ENCODE measurements around the gene LBH. TPM values are rescaled to one million over a fixed set of nuclear protein-coding genes. Genes with fewer than 3 reads are reported as not detected.
A peak's percentile ranks its signal among the peaks of the same experiment; 100 is the strongest.

Gene LBH
- total and polyA plus RNA-seq, 8 donors = 6.6 to 39.8 (median 17.0) TPM

GRCh38 chr2:30287190-30287840 is 56.0 kb downstream of the LBH start:
- H3K27ac ChIP-seq = no peak overlapping the region
- WGBS, 5 donors = 83 to 97% (median 92%) methylated on average over 1 of the region's 1 CpG
- no peak for TF ChIP-seq POLR2A (IDR thresholded peaks at IDR 0.05)
- TF ChIP-seq POLR2AphosphoS5 (IDR thresholded peaks at IDR 0.05) = no peak
- no peak for TF ChIP-seq EP300 (IDR thresholded peaks at IDR 0.05)
- TF ChIP-seq CTCF (IDR thresholded peaks at IDR 0.05) = no peak
- intact Hi-C loops (cut with DNase I; ENCODE audit: low total_unique reads) = no loop called here
- no peak for DNase-seq
- H3K4me1 ChIP-seq = peaks cover 0 to 3% (median 0%) of the 10 kb centered on the region in 4 donors
- no peaks in the 10 kb centered on the region for H3K36me3 ChIP-seq
- H3K4me3 ChIP-seq = no peak overlapping the region
- H3K27me3 ChIP-seq = no peaks in the 10 kb centered on the region
- H3K9me3 ChIP-seq = no peaks in the 10 kb centered on the region

GRCh38 chr2:30287857-30288513 is 56.7 kb downstream of the LBH start:
- Histone ChIP-seq H3K4me1 (peaks cover 0 to 3% (median 1%) of the 10 kb centered on the region in 4 donors), H3K27me3 (no peaks in the 10 kb centered on the region), H3K4me3 (no peak overlapping the region), H3K36me3 (no peaks in the 10 kb centered on the region), H3K27ac (no peak overlapping the region), H3K9me3 (no peaks in the 10 kb centered on the region)
- intact Hi-C loops (cut with DNase I; ENCODE audit: low total_unique reads) = no loop called here
- TF ChIP-seq EP300 (IDR thresholded peaks at IDR 0.05) (no peak), CTCF (IDR thresholded peaks at IDR 0.05) (no peak), POLR2A (IDR thresholded peaks at IDR 0.05) (no peak), POLR2AphosphoS5 (IDR thresholded peaks at IDR 0.05) (no peak)
- 59 to 76% (median 75%) methylated on average over 4 of the region's 4 CpGs for WGBS, 5 donors
- no peak for DNase-seq

- intact Hi-C loops (cut with DNase I; ENCODE audit: low total_unique reads) = no loop called here
- Histone ChIP-seq H3K4me1 (peaks cover 0 to 8% (median 2%) of the 10 kb centered on the region in 4 donors), H3K36me3 (no peaks in the 10 kb centered on the region), H3K9me3 (no peaks in the 10 kb centered on the region), H3K4me3 (no peak overlapping the region), H3K27me3 (no peaks in the 10 kb centered on the region), H3K27ac (no peak overlapping the region)
- 51 to 73% (median 67%) methylated on average over 2 of the region's 2 CpGs for WGBS, 5 donors
- DNase-seq = no peak
- TF ChIP-seq EP300 (IDR thresholded peaks at IDR 0.05) = no peak
- no peak for TF ChIP-seq POLR2AphosphoS5 (IDR thresholded peaks at IDR 0.05)
- no peak for TF ChIP-seq POLR2A (IDR thresholded peaks at IDR 0.05)
- TF ChIP-seq CTCF (IDR thresholded peaks at IDR 0.05) = no peak
Measured at GRCh38 chr2:30288561-30288960, 57.2 kb downstream of the LBH start.

- WGBS, 5 donors = 53 to 74% (median 61%) methylated on average over 12 of the region's 12 CpGs
- intact Hi-C loops (cut with DNase I; ENCODE audit: low total_unique reads) = no loop called here
- Histone ChIP-seq H3K4me1 (peaks cover 0 to 10% (median 2%) of the 10 kb centered on the region in 4 donors), H3K27me3 (no peaks in the 10 kb centered on the region), H3K27ac (no peak overlapping the region), H3K4me3 (no peak overlapping the region), H3K36me3 (no peaks in the 10 kb centered on the region), H3K9me3 (no peaks in the 10 kb centered on the region)
- peak in 1 of 2 donors; percentile 38 for DNase-seq
- TF ChIP-seq CTCF (IDR thresholded peaks at IDR 0.05) (no peak), EP300 (IDR thresholded peaks at IDR 0.05) (no peak), POLR2AphosphoS5 (IDR thresholded peaks at IDR 0.05) (peak in 1 of 3 donors; percentile 31)
Measured at GRCh38 chr2:30293303-30293921, 62.1 kb downstream of the LBH start.
